MCF 10A (cell line): ENCODE results near the gene ACTN2. TPM values are rescaled to one million over a fixed set of nuclear protein-coding genes. Genes with fewer than 3 reads are reported as not detected.

Source experiments
- BruUV-seq: library from RNA; stranded (reverse); fragments of 400-500 nt; replicated peaks from 2 replicates; lab custom pipeline; 2021; lab: Mats Ljungman, UMichigan
- CTCF ChIA-PET: fragments of 300-600 bp; sonication (Branson Sonifier 250); formaldehyde crosslinking; extraction: SDS; loops from one replicate; lab custom pipeline; 2021; ENCODE audit warnings: antibody characterized with exemption, inconsistent platforms; lab: Yijun Ruan, JAX
- POLR2A ChIA-PET: fragments of 300-600, 350-650 bp; sonication (Branson Sonifier 250); formaldehyde crosslinking; extraction: SDS; loops from one replicate; lab custom pipeline; 2020; ENCODE audit warnings: antibody characterized with exemption, inconsistent platforms; lab: Yijun Ruan, JAX
- DNase-seq: peaks from one replicate; pipeline ENCODE4 v3.0.0-alpha.2; 2018; ENCODE audit not compliant: unreplicated experiment
- H3K27ac Mint-ChIP-seq: one replicate; pipeline ENCODE4 v1.8.0; 2022; ENCODE audit warnings: mild to moderate bottlenecking, low read depth, mixed read lengths; ENCODE audit not compliant: unreplicated experiment
- H3K27me3 Mint-ChIP-seq: one replicate; pipeline ENCODE4 v1.8.0; 2022; ENCODE audit warnings: mixed read lengths; ENCODE audit not compliant: insufficient read depth, unreplicated experiment
- H3K36me3 Mint-ChIP-seq: one replicate; pipeline ENCODE4 v1.8.0; 2022; ENCODE audit warnings: mild to moderate bottlenecking, moderate library complexity, mixed read lengths; ENCODE audit not compliant: insufficient read depth, unreplicated experiment
- H3K4me1 Mint-ChIP-seq: one replicate; pipeline ENCODE4 v1.8.0; 2022; ENCODE audit warnings: mixed read lengths; ENCODE audit not compliant: insufficient read depth, unreplicated experiment
- H3K4me3 Mint-ChIP-seq: one replicate; pipeline ENCODE4 v1.8.0; 2022; ENCODE audit warnings: mild to moderate bottlenecking, moderate library complexity, mixed read lengths; ENCODE audit not compliant: unreplicated experiment
- H3K9me3 Mint-ChIP-seq: one replicate; pipeline ENCODE4 v1.8.0; 2022; ENCODE audit warnings: mixed read lengths; ENCODE audit not compliant: unreplicated experiment
- intact Hi-C: fragments of 100-400 bp; cut with micrococcal nuclease; formaldehyde crosslinking; loops from 2 replicates; pipeline ENCODE4 v1.14.1; 2022
- total RNA-seq: library from RNA; stranded (reverse); gene quantifications from 2 replicates; pipeline ENCODE4 v1.2.3, GENCODE V29; 2022
- TF ChIP-seq, protein P1 (sequence below): fragments of 200-600 bp; IDR thresholded peaks from one replicate; pipeline ENCODE4 v1.8.0; 2022; ENCODE audit warnings: antibody characterized with exemption, mild to moderate bottlenecking; ENCODE audit not compliant: unreplicated experiment

Gene ACTN2
- total RNA-seq, 1 experiment from 2014 or later = not detected

DNA sequence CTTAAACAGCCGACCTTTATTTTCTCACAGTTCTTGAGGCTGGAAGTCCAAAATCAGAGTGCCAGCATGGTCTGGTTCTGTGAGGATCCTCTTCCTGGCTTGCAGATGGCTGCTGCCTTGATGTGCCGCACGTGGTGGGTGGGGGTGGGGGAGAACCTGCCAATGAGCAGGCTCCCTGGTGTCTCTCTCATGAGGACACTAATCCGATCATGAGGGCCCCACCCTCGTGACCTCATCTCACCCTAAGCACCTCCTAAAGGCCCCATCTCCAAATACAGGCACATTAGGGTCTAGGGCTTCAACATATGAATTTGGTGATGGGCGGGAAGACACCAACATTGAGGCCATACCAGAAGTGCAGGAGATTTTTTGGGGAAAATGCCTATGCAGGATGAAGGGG lies 37.8 kb downstream of the ACTN2 start:
- Mint-ChIP-seq H3K4me1 (no peaks in the 10 kb centered on the region), H3K9me3 (no peaks in the 10 kb centered on the region), H3K36me3 (no peaks in the 10 kb centered on the region), H3K27me3 (no peaks in the 10 kb centered on the region), H3K27ac (no peak overlapping the region), H3K4me3 (no peak overlapping the region)
- CTCF ChIA-PET = interaction anchor here (0.7 to 0.8 kb wide), 2 partner anchors 35 to 62 kb away, joined by 3 to 4 read pairs; no protein-coding TSS in a partner anchor
- TF ChIP-seq, protein P1, sequence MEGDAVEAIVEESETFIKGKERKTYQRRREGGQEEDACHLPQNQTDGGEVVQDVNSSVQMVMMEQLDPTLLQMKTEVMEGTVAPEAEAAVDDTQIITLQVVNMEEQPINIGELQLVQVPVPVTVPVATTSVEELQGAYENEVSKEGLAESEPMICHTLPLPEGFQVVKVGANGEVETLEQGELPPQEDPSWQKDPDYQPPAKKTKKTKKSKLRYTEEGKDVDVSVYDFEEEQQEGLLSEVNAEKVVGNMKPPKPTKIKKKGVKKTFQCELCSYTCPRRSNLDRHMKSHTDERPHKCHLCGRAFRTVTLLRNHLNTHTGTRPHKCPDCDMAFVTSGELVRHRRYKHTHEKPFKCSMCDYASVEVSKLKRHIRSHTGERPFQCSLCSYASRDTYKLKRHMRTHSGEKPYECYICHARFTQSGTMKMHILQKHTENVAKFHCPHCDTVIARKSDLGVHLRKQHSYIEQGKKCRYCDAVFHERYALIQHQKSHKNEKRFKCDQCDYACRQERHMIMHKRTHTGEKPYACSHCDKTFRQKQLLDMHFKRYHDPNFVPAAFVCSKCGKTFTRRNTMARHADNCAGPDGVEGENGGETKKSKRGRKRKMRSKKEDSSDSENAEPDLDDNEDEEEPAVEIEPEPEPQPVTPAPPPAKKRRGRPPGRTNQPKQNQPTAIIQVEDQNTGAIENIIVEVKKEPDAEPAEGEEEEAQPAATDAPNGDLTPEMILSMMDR = no peak
- intact Hi-C loops = no loop called here
- no TSS peak for BruUV-seq
- no peak for DNase-seq
- POLR2A ChIA-PET = no interaction called here

DNA sequence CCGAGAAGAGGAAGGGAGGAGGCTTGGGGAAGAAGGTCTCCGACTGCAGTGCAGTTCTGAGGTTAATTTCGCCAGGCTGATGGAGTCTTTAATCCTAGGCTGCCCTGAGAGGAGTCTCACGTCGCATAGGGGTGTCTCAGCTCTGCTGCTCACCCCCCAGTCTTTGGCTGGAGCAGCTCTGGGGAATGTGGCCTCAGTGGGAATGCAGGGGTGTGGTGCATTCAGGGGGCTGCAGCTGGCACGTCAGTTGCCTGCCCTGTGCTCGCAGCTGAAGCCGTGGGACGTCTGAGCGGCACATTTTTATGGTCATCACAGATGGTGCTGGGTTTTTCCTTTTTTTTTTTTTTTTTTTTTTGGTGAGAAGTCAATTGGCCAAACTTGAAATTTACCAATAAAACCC lies 38.2 kb downstream of the ACTN2 start:
- H3K27ac Mint-ChIP-seq = no peak overlapping the region
- no peak overlapping the region for H3K4me3 Mint-ChIP-seq
- no peaks in the 10 kb centered on the region for H3K36me3 Mint-ChIP-seq
- DNase-seq = no peak
- H3K4me1 Mint-ChIP-seq = no peaks in the 10 kb centered on the region
- TF ChIP-seq, protein P1 = no peak
- ChIA-PET POLR2A (no interaction called here), CTCF (interaction anchor here (0.7 to 0.8 kb wide), 2 partner anchors 35 to 63 kb away, joined by 3 to 4 read pairs; no protein-coding TSS in a partner anchor)
- BruUV-seq = no TSS peak
- H3K27me3 Mint-ChIP-seq = no peaks in the 10 kb centered on the region
- H3K9me3 Mint-ChIP-seq = no peaks in the 10 kb centered on the region
- intact Hi-C loops = no loop called here

DNA sequence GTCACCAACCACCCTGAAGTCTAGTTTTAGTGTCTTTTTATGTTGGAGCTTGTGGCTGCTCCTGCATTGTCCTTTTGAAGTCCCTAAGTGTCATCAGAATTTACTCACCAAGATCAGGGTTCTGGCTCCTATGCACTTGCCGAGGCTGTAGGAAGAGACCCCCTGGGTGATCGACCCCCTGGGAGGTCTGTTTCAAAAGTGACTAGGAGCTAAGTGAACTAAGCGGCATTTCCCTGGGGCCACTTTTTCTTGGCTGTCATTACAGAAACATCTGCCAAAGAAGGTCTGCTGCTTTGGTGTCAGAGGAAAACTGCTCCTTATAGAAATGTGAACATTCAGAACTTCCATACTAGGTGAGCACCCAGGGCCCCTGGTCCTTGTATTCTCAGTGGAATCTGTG lies 39.4 kb downstream of the ACTN2 start:
- intact Hi-C loops = no loop called here
- ChIA-PET CTCF (interaction anchor here (0.6 kb wide), 1 partner anchor 388 kb away, joined by 3 read pairs; no protein-coding TSS in a partner anchor), POLR2A (no interaction called here)
- DNase-seq = no peak
- no peaks in the 10 kb centered on the region for H3K9me3 Mint-ChIP-seq
- TF ChIP-seq, protein P1 = no peak
- no peaks in the 10 kb centered on the region for H3K36me3 Mint-ChIP-seq
- no peak overlapping the region for H3K27ac Mint-ChIP-seq
- no peaks in the 10 kb centered on the region for H3K4me1 Mint-ChIP-seq
- H3K27me3 Mint-ChIP-seq = no peaks in the 10 kb centered on the region
- H3K4me3 Mint-ChIP-seq = no peak overlapping the region
- no TSS peak for BruUV-seq

DNA sequence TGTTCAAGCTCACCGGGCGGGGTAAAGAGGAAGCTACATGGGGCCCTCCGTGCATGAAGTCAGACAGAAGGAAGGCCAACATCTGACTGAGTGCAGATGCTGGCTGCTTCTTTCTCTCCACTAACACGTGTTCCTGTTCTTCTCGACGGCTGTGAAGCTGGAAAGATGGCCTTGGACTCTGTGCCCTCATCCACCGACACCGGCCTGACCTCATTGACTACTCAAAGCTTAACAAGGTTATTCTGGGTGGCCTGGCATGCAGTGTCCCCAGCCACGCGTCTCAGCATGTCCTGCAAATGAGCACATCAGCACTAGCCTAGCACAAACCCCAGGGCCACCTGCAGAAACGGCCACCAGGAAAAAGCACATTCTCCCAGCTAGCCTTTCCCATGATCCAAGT lies 41.2 kb downstream of the ACTN2 start:
- CTCF ChIA-PET = interaction anchor here (1.2 kb wide), 1 partner anchor 31 kb away, joined by 5 read pairs; no protein-coding TSS in a partner anchor
- Mint-ChIP-seq H3K27me3 (no peaks in the 10 kb centered on the region), H3K27ac (no peak overlapping the region), H3K36me3 (no peaks in the 10 kb centered on the region), H3K9me3 (no peaks in the 10 kb centered on the region), H3K4me3 (no peak overlapping the region), H3K4me1 (no peaks in the 10 kb centered on the region)
- intact Hi-C loops = no loop called here
- TF ChIP-seq, protein P1 = no peak
- DNase-seq = no peak
- BruUV-seq = no TSS peak
- POLR2A ChIA-PET = interaction anchor here (0.6 kb wide), 1 partner anchor 595 kb away, joined by 4 read pairs; no protein-coding TSS in a partner anchor
